HepG2 (cell line): ENCODE data around the gene RILPL1. TPM values are rescaled to one million over a fixed set of nuclear protein-coding genes. Genes with fewer than 3 reads are reported as not detected.

ENCODE experiments used
- CEBPG ChIP-seq: IDR thresholded peaks from 2 replicates; pipeline ENCODE4 v1.6.1; 2016
- KMT2B ChIP-seq: IDR thresholded peaks from 2 replicates; pipeline ENCODE4 v1.6.1; 2016; ENCODE audit warnings: missing genetic modification reagents, missing compliant biosample characterization
- RELA ChIP-seq: sonication (generic); formaldehyde crosslinking; IDR thresholded peaks from 2 replicates; pipeline ENCODE4 v1.4.0; 2020; ENCODE audit warnings: missing genetic modification reagents
- SALL1 ChIP-seq: sonication (generic); formaldehyde crosslinking; IDR thresholded peaks from 2 replicates; pipeline ENCODE4 v1.8.0; 2022; ENCODE audit warnings: mild to moderate bottlenecking, missing genetic modification reagents
- SMARCC2 ChIP-seq: fragments of 450-650 bp; IDR thresholded peaks from 2 replicates; pipeline ENCODE4 v1.6.1; 2017; ENCODE audit warnings: antibody characterized with exemption, mild to moderate bottlenecking
- TAF15 ChIP-seq: fragments of 200-400 bp; formaldehyde crosslinking; IDR thresholded peaks from one replicate; pipeline ENCODE4 v1.6.1; 2018; ENCODE audit warnings: mild to moderate bottlenecking, low read depth, low read length; ENCODE audit not compliant: poor library complexity, severe bottlenecking
- TBX2 ChIP-seq: sonication (generic); formaldehyde crosslinking; IDR thresholded peaks from 2 replicates; pipeline ENCODE4 v1.5.0; 2020; ENCODE audit warnings: missing genetic modification reagents, mild to moderate bottlenecking, borderline replicate concordance
- U2AF2 ChIP-seq: fragments of 200-400 bp; formaldehyde crosslinking; IDR thresholded peaks from 2 replicates; pipeline ENCODE4 v1.6.1; 2017; ENCODE audit warnings: low read depth, mild to moderate bottlenecking, low read length
- XBP1 ChIP-seq: sonication (generic); formaldehyde crosslinking; IDR thresholded peaks from 2 replicates; pipeline ENCODE4 v1.5.0; 2020; ENCODE audit warnings: missing genetic modification reagents
- ZBTB38 ChIP-seq: sonication (generic); formaldehyde crosslinking; IDR thresholded peaks from 2 replicates; pipeline ENCODE4 v1.5.1; 2020; ENCODE audit warnings: mild to moderate bottlenecking, missing genetic modification reagents
- ZFY ChIP-seq: sonication (generic); formaldehyde crosslinking; IDR thresholded peaks from 2 replicates; pipeline ENCODE4 v1.4.0; 2020; ENCODE audit warnings: missing genetic modification reagents
- ZNF550 ChIP-seq: sonication (generic); formaldehyde crosslinking; IDR thresholded peaks from 2 replicates; pipeline ENCODE4 v1.4.0; 2020; ENCODE audit warnings: mild to moderate bottlenecking, missing genetic modification reagents, borderline replicate concordance
- ZNF569 ChIP-seq: sonication (generic); formaldehyde crosslinking; IDR thresholded peaks from 2 replicates; pipeline ENCODE4 v1.5.0; 2020; ENCODE audit warnings: mild to moderate bottlenecking, missing genetic modification reagents, moderate library complexity, borderline replicate concordance
- ZNF781 ChIP-seq: sonication (generic); formaldehyde crosslinking; IDR thresholded peaks from 2 replicates; pipeline ENCODE4 v1.5.1; 2020; ENCODE audit warnings: borderline replicate concordance, mild to moderate bottlenecking, missing genetic modification reagents; ENCODE audit errors: not compliant biosample characterization
- ZNF788 ChIP-seq: sonication (generic); formaldehyde crosslinking; IDR thresholded peaks from 2 replicates; pipeline ENCODE4 v1.5.0; 2020; ENCODE audit warnings: mild to moderate bottlenecking, missing genetic modification reagents, borderline replicate concordance
- polyA plus RNA-seq, 8 experiments: library from polyadenylated mRNA; depleted of rRNA in 3 of 8; stranded (reverse) in 7 of 8; unstranded in 1 of 8; fragments of >200 nt; fragmentation: Illumina TruSeq in 4 of 8; extraction: Trizol in 4 of 8; gene quantifications; 2 replicates each; pipeline versions ENCODE4 v1.2.1 to v1.2.3, GENCODE V29; 2011 to 2016; ENCODE audit warnings: low read depth in 4 of 8, missing spikeins in 1 of 8, mixed read lengths in 1 of 8; ENCODE audit not compliant: insufficient read depth in 1 of 8
- total RNA-seq, 5 experiments: library from RNA; depleted of rRNA; stranded (reverse); fragments of >200 nt; fragmentation: Illumina TruSeq; extraction: Trizol; gene quantifications; 2 replicates each; pipeline ENCODE4 v1.2.3, GENCODE V29; 2016; ENCODE audit warnings: low read depth in 1 of 5
- TF ChIP-seq, protein P1 (sequence below): sonication (generic); formaldehyde crosslinking; IDR thresholded peaks from 2 replicates; pipeline ENCODE4 v1.4.0; 2020; ENCODE audit warnings: low read depth, missing genetic modification reagents
- TF ChIP-seq, protein P2 (sequence below): sonication (generic); formaldehyde crosslinking; IDR thresholded peaks from 2 replicates; pipeline ENCODE4 v1.5.0; 2020; ENCODE audit warnings: mild to moderate bottlenecking, missing genetic modification reagents, moderate library complexity
- TF ChIP-seq, protein P3 (sequence below): IDR thresholded peaks from 2 replicates; pipeline ENCODE4 v1.6.1; 2016; ENCODE audit warnings: missing biosample characterization, missing genetic modification reagents, low read depth
- TF ChIP-seq, protein P4 (sequence below): IDR thresholded peaks from 2 replicates; pipeline ENCODE4 v1.6.1; 2016; ENCODE audit warnings: control low read depth
- TF ChIP-seq, protein P5 (sequence below): sonication (generic); formaldehyde crosslinking; IDR thresholded peaks from 2 replicates; pipeline ENCODE4 v1.8.0; 2022; ENCODE audit warnings: mild to moderate bottlenecking, missing genetic modification reagents

Gene RILPL1
- total and polyA plus RNA-seq, 2 of the 13 experiments (the other 11 are each of a cell fraction or from before 2014, with no cell fraction given) = 5.8 to 28.4 TPM

DNA sequence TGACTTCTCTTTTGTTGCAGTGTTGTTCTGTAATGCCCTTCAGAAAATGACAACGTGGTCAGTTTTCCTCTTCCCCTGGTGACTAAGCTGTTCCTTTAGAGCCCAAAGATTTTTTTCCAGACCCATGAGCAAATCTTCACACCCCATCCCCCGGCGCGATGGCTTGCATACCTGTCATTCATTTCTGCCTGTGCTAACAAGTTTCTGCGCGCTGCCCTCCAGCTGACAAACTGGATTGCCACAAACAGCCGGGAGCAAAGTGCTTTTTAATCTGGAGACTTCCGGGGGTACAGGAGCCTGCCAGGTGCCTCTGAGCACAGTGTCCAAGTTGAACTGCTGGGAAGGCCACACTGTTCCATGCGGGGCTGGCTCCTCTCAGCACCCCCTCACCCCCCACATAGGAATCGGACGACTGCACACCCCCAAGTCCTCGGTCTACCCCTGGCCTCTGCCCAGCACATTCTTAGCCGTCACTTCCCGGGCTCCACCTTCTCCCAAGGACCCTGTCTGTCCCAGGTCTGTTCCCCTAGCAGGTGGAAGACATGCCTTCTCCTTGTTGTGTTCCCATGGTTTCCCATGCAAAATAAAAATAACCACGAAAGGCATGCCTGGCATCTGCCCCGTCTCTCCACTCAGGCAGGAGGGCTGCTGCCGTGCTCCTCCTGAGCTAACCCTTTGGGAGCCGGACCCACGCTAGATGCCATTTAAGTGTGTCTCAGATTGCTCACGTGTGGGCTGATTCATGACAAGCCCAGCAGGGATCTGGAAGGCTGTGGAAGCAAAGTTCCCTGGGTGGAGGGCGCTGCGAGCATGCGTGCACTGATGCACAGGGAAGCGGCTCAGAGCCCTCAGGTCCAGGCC, 14.1 kb downstream of the RILPL1 start (continued):
- TF ChIP-seq, protein P1, sequence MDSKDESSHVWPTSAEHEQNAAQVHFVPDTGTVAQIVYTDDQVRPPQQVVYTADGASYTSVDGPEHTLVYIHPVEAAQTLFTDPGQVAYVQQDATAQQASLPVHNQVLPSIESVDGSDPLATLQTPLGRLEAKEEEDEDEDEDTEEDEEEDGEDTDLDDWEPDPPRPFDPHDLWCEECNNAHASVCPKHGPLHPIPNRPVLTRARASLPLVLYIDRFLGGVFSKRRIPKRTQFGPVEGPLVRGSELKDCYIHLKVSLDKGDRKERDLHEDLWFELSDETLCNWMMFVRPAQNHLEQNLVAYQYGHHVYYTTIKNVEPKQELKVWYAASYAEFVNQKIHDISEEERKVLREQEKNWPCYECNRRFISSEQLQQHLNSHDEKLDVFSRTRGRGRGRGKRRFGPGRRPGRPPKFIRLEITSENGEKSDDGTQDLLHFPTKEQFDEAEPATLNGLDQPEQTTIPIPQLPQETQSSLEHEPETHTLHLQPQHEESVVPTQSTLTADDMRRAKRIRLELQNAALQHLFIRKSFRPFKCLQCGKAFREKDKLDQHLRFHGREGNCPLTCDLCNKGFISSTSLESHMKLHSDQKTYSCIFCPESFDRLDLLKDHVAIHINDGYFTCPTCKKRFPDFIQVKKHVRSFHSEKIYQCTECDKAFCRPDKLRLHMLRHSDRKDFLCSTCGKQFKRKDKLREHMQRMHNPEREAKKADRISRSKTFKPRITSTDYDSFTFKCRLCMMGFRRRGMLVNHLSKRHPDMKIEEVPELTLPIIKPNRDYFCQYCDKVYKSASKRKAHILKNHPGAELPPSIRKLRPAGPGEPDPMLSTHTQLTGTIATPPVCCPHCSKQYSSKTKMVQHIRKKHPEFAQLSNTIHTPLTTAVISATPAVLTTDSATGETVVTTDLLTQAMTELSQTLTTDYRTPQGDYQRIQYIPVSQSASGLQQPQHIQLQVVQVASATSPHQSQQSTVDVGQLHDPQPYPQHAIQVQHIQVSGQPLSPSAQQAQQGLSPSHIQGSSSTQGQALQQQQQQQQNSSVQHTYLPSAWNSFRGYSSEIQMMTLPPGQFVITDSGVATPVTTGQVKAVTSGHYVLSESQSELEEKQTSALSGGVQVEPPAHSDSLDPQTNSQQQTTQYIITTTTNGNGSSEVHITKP (CRISPR knock-in tag) = no peak
- TF ChIP-seq ZNF788 (CRISPR knock-in tag) = peak; percentile 18; the same call in 1 of the 2 replicates
- TF ChIP-seq ZBTB38 (CRISPR knock-in tag) = peak; percentile 62; the same call in 1 of the 2 replicates
- TF ChIP-seq, protein P2, sequence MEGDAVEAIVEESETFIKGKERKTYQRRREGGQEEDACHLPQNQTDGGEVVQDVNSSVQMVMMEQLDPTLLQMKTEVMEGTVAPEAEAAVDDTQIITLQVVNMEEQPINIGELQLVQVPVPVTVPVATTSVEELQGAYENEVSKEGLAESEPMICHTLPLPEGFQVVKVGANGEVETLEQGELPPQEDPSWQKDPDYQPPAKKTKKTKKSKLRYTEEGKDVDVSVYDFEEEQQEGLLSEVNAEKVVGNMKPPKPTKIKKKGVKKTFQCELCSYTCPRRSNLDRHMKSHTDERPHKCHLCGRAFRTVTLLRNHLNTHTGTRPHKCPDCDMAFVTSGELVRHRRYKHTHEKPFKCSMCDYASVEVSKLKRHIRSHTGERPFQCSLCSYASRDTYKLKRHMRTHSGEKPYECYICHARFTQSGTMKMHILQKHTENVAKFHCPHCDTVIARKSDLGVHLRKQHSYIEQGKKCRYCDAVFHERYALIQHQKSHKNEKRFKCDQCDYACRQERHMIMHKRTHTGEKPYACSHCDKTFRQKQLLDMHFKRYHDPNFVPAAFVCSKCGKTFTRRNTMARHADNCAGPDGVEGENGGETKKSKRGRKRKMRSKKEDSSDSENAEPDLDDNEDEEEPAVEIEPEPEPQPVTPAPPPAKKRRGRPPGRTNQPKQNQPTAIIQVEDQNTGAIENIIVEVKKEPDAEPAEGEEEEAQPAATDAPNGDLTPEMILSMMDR (CRISPR knock-in tag) = peak; percentile 25; the same call in 1 of the 2 replicates
- TF ChIP-seq SALL1 = peak; percentile 89
- no peak for TF ChIP-seq ZFY (CRISPR knock-in tag)
- TF ChIP-seq TBX2 (CRISPR knock-in tag) = peak; percentile 93
- TF ChIP-seq XBP1 (CRISPR knock-in tag) = no peak
- TF ChIP-seq, protein P3, sequence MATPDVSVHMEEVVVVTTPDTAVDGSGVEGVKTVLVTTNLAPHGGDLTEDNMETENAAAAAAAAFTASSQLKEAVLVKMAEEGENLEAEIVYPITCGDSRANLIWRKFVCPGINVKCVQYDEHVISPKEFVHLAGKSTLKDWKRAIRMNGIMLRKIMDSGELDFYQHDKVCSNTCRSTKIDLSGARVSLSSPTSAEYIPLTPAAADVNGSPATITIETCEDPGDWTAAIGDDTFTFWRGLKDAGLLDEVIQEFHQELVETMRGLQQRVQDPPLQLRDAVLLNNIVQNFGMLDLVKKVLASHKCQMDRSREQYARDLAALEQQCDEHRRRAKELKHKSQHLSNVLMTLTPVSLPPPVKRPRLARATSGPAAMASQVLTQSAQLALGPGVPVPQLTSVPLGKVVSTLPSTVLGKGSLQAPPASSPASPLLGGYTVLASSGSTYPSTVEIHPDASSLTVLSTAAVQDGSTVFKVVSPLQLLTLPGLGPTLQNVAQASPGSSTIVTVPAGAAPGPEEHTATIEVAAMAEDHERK (CRISPR knock-in tag) = no peak
- no peak for TF ChIP-seq KMT2B (CRISPR knock-in tag)
- TF ChIP-seq SMARCC2 = no peak
- peak; percentile 55 for TF ChIP-seq CEBPG (CRISPR knock-in tag)
- TF ChIP-seq, protein P4, sequence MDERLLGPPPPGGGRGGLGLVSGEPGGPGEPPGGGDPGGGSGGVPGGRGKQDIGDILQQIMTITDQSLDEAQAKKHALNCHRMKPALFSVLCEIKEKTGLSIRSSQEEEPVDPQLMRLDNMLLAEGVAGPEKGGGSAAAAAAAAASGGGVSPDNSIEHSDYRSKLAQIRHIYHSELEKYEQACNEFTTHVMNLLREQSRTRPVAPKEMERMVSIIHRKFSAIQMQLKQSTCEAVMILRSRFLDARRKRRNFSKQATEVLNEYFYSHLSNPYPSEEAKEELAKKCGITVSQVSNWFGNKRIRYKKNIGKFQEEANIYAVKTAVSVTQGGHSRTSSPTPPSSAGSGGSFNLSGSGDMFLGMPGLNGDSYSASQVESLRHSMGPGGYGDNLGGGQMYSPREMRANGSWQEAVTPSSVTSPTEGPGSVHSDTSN (CRISPR knock-in tag) = peak; percentile 66
- TF ChIP-seq ZNF569 (CRISPR knock-in tag) = no peak
- TF ChIP-seq, protein P5, sequence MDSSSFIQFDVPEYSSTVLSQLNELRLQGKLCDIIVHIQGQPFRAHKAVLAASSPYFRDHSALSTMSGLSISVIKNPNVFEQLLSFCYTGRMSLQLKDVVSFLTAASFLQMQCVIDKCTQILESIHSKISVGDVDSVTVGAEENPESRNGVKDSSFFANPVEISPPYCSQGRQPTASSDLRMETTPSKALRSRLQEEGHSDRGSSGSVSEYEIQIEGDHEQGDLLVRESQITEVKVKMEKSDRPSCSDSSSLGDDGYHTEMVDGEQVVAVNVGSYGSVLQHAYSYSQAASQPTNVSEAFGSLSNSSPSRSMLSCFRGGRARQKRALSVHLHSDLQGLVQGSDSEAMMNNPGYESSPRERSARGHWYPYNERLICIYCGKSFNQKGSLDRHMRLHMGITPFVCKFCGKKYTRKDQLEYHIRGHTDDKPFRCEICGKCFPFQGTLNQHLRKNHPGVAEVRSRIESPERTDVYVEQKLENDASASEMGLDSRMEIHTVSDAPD = no peak
- no peak for TF ChIP-seq TAF15
- no peak for TF ChIP-seq ZNF781 (CRISPR knock-in tag)
- no peak for TF ChIP-seq ZNF550
- no peak for TF ChIP-seq U2AF2
- no peak for TF ChIP-seq RELA (CRISPR knock-in tag)
